HG02798 (cell line): ENCODE measurements around the gene TVP23A.
"Not testable (repeated sequence)": the region's sequence is repeated elsewhere in the genome, so short reads cannot be mapped to it uniquely, and the experiment has no call there.

Experiments used
- ATAC-seq: cut with Tn5 transposase; IDR thresholded peaks from one replicate; pipeline ENCODE4 v1.9.1; 2021; ENCODE audit warnings: mild to moderate bottlenecking; ENCODE audit not compliant: unreplicated experiment, poor library complexity

TVP23A gene

GRCh38 chr16:10808218-10808617, 10.4 kb downstream of the TVP23A start:
- no peak for ATAC-seq

GRCh38 chr16:10806698-10807097, 11.9 kb downstream of the TVP23A start:
- no peak for ATAC-seq

GRCh38 chr16:10805334-10805733, 13.3 kb downstream of the TVP23A start:
- ATAC-seq: no peak

GRCh38 chr16:10799736-10800135, 18.9 kb downstream of the TVP23A start:
- ATAC-seq: no peak

GRCh38 chr16:10791048-10791447, 27.5 kb downstream of the TVP23A start:
- peak; percentile 58 for ATAC-seq

- ATAC-seq: not testable (repeated sequence)
Measured at GRCh38 chr16:10788630-10789029, 30.0 kb downstream of the TVP23A start.

- no peak for ATAC-seq
Measured at GRCh38 chr16:10787304-10787703, 31.3 kb downstream of the TVP23A start.

- no peak for ATAC-seq
Measured at GRCh38 chr16:10782628-10783027, 36.0 kb downstream of the TVP23A start.

GRCh38 chr16:10780628-10781027, 38.0 kb downstream of the TVP23A start:
- ATAC-seq: no peak

DNA sequence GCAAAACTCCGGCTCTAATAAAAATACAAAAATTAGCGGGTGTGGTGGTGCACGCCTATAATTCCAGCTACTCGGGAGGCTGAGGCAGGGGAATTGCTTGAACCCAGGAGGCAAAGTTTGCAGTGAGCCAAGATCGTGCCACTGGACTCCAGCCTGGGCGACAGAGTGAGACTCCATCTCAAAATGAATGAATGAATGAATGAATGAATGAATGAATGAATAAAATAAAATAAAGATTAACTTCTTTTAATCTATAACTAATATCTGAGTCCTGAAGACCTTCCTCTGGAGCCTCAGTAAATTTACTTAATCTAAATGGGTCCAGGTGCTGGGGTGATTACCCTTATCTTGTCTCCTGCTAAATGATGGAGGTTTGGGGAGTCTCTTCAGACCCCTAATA, 38.7 kb downstream of the TVP23A start:
- ATAC-seq: not testable (repeated sequence)

DNA sequence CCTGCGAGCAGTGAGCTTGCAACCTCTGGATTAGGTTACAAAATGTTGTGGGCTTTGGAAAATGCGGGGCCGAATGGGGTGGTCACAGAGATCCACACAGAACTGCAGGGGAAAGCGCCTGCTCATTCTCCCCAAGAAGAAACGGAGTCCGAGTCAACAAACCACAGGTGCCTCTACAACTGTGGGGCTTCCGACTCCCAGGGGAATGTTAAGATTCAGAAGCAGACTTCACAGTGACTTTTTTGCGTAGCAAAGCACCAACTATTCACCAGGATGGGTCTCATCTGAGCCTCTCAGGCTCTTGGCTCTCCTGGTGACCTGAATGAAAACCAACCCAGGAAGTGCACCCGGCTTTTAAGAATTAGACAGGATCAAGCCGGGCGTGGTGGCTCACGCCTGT, 41.2 kb downstream of the TVP23A start:
- no peak for ATAC-seq

- ATAC-seq: not testable (repeated sequence)
Measured at GRCh38 chr16:10776923-10777322, 41.7 kb downstream of the TVP23A start.

- ATAC-seq: peak; percentile 81
Measured at GRCh38 chr16:10776280-10776679, 42.3 kb downstream of the TVP23A start.

GRCh38 chr16:10770907-10771306, 47.7 kb downstream of the TVP23A start:
- ATAC-seq: no peak

DNA sequence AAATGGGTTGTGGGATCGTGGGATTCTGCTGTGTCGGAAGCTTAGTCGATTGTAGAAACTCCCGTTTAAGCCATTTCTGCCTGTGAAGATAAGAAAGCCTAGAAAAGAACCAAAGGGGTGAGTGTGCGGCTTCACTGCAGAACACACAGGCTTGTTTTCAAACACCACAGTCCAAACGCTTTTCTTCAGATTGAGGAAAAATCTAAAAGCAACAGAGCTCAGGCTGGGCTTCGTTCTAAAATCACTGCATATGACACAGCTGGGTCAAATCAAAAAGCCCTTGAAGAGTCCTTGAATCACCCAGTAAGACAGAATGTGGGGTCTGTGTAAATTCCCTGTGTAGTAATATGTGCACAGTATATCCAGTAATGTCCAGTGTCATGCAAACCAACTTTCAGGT, 49.2 kb downstream of the TVP23A start:
- no peak for ATAC-seq

DNA sequence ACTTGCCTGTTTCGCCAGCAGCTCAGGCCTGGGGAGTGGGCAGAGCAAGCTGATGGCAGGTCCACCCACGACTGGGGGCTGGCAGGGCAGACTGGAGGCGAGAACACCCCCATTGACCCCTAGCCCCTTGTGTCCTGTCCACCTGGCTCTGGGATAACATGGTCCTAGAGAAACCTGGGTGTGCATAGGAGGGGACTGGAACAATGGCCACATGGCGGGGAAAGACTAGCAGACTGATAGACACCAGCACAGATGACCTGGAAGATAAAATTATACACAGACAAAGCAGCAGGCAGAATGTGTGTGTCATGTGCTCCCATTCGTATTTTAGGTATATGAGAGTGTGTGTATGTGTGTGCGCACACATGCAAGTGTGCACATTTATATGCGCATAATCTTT, 51.5 kb downstream of the TVP23A start:
- ATAC-seq: no peak

DNA sequence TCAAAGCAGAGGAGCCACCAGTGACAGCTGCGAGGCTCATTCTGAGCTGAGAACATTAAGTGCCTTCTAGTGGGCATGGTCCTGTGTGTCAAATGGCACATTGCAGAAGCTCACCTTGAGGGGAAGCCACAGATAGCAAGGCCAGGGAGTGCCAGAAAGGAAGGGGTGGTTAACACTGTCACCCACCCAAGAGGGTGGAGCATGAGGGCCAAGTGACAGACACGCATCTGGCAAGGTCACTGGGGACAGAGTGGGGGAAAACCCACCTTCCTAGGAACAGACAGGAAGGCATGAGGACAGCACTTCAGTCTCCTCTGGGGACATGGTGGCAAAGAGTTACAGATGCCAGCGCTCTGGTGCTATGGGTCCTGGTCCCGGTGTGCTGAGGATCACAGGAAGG, 52.8 kb downstream of the TVP23A start:
- ATAC-seq: peak; percentile 74

GRCh38 chr16:10763456-10763855, 55.1 kb downstream of the TVP23A start:
- ATAC-seq: no peak

DNA sequence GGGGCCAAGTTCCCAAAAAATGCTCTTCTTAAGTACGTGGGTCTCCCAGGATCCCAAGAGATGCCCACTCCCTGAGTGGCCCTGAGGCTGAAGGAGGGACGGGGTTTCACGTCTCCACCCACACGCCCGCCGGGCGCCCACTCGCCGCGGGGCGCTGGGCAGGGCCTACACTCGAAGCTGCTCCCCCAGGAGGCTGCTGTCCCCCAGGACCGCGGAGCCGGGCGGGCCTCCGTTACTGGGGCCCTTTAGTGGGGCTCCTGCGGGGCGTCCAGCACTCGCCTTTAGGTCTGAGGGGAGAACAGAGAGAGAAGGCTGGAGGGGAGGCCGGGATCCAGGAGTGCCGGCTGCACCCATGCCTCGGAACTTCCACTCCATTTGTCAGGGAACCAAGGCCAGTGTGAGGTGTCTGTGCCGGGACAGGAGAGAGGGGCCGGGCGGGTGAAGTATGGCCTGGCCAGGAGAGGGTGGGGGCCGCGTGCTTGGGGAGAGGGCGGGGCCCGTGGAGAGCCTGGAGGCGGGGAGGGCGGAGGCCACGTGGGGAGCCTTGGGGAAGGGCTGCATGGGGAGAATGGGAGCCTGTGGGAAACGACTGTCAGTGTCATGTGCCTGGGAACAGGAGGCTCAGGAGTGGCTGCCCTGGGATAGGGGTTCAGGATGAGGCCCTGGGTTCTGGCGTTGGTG, 56.1 kb downstream of the TVP23A start:
- no peak for ATAC-seq

GRCh38 chr16:10761373-10761772, 57.2 kb downstream of the TVP23A start:
- ATAC-seq: no peak

DNA sequence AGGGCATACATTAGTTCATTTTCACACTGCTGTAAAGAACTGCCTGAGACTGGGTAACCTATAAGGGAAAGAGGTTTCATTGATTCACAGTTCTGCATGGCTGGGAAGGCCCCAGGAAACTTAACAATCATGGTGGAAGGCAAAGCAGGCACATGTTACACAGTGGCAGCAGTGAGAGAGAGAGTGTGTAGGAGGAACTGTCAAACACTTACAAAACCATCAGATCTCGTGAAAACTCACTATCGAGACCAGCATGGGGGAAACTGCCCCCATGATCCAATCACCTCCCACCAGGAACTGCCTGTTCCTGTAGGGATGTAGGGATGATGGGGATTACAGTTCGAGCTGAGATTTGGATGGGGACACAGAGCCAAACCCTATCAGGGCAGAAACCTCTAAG, 57.7 kb downstream of the TVP23A start:
- no peak for ATAC-seq

- no peak for ATAC-seq
Measured at GRCh38 chr16:10756574-10756973, 62.0 kb downstream of the TVP23A start.

GRCh38 chr16:10754941-10755340, 63.7 kb downstream of the TVP23A start:
- ATAC-seq: no peak
